CD4-positive, alpha-beta memory T cell (primary cell): ENCODE data around the gene FAM83C. TPM values are rescaled to one million over a fixed set of nuclear protein-coding genes. Genes with fewer than 3 reads are reported as not detected.
A peak's percentile ranks its signal among the peaks of the same experiment; 100 is the strongest.

ENCODE experiments used
- CTCF ChIA-PET: fragments of 350-600 bp; sonication (Branson Sonifier 250); formaldehyde crosslinking; loops from one replicate; lab custom pipeline; 2021; ENCODE audit warnings: inconsistent platforms; ENCODE audit not compliant: partially characterized antibody; lab: Charles Lee
- POLR2A ChIA-PET: fragments of 350-600 bp; sonication (Branson Sonifier 250); formaldehyde crosslinking; loops from one replicate; lab custom pipeline; 2021; ENCODE audit not compliant: partially characterized antibody; lab: Charles Lee
- DNase-seq, 5 donors: peaks; one replicate each; pipeline versions ENCODE4 v3.0.0 to v3.0.0-alpha.2; 2020 to 2022; ENCODE audit warnings: mixed read lengths in 1 of 5
- H3K27ac ChIP-seq: one replicate; pipeline ENCODE4 v1.7.0; 2013; ENCODE audit warnings: low read depth, low read length
- H3K27me3 ChIP-seq: 2 replicates; pipeline ENCODE4 v1.7.0; 2013; ENCODE audit warnings: mild to moderate bottlenecking, low read length, moderate library complexity; ENCODE audit not compliant: insufficient read depth
- H3K36me3 ChIP-seq: 2 replicates; pipeline ENCODE4 v1.7.0; 2013; ENCODE audit warnings: mild to moderate bottlenecking, low read length, moderate library complexity; ENCODE audit not compliant: insufficient read depth
- H3K4me1 ChIP-seq: 2 replicates; pipeline ENCODE4 v1.7.0; 2013; ENCODE audit warnings: mild to moderate bottlenecking, low read length, moderate library complexity; ENCODE audit not compliant: insufficient read depth
- H3K4me3 ChIP-seq, 2 donors: one replicate each; pipeline ENCODE4 v1.7.0; 2013; ENCODE audit warnings: low read length in 2 of 2, mild to moderate bottlenecking in 1 of 2
- H3K9me3 ChIP-seq, 2 donors: one replicate each; pipeline ENCODE4 v1.7.0; 2013; ENCODE audit warnings: low read length in 2 of 2, control low read depth in 1 of 2; ENCODE audit not compliant: control insufficient read depth in 1 of 2
- H3K27ac Mint-ChIP-seq, 7 donors: one replicate each; pipeline ENCODE4 v1.8.0; 2020 to 2021; ENCODE audit warnings: mixed read lengths in 7 of 7, mild to moderate bottlenecking in 6 of 7, inconsistent platforms in 3 of 7, moderate library complexity in 3 of 7
- H3K27me3 Mint-ChIP-seq, 2 donors: one replicate each; pipeline ENCODE4 v1.8.0; 2020 to 2021; ENCODE audit warnings: mixed read lengths in 2 of 2
- H3K36me3 Mint-ChIP-seq, 2 donors: one replicate each; pipeline ENCODE4 v1.8.0; 2020 to 2021; ENCODE audit warnings: mixed read lengths in 2 of 2, inconsistent platforms in 1 of 2, mild to moderate bottlenecking in 1 of 2
- H3K4me1 Mint-ChIP-seq, 4 donors: one replicate each; pipeline ENCODE4 v1.8.0; 2020 to 2021; ENCODE audit warnings: mixed read lengths in 4 of 4, mild to moderate bottlenecking in 1 of 4
- H3K4me3 Mint-ChIP-seq, 8 donors: one replicate each; pipeline ENCODE4 v1.8.0; 2020 to 2021; ENCODE audit warnings: mixed read lengths in 8 of 8, mild to moderate bottlenecking in 7 of 8, moderate library complexity in 6 of 8, inconsistent platforms in 3 of 8
- H3K9me3 Mint-ChIP-seq, 8 donors: one replicate each; pipeline ENCODE4 v1.8.0; 2020 to 2021; ENCODE audit warnings: mixed read lengths in 8 of 8, mild to moderate bottlenecking in 5 of 8, inconsistent platforms in 3 of 8, moderate library complexity in 1 of 8
- intact Hi-C: fragments of 100-400 bp; cut with micrococcal nuclease; formaldehyde crosslinking; loops from one replicate; pipeline ENCODE4 v1.15.1; 2023
- polyA plus RNA-seq, 2 donors: library from polyadenylated mRNA; unstranded; fragments of 300-500 nt; fragmentation: Illumina TruSeq; gene quantifications; one replicate each; pipeline ENCODE4 v1.2.3, GENCODE V29; 2021
- total RNA-seq, 2 experiments: library from RNA; stranded (reverse); gene quantifications; one replicate each; pipeline ENCODE4 v1.2.3, GENCODE V29; 2021

The FAM83C gene
- total and polyA plus RNA-seq, 4 experiments from 2014 or later: not detected

GRCh38 chr20:35271073-35271882 is 20.9 kb downstream of the FAM83C start:
- H3K36me3 ChIP-seq: peaks cover 24% of the 10 kb centered on the region
- H3K4me1 ChIP-seq: peaks cover 5% of the 10 kb centered on the region
- ChIA-PET CTCF (interaction anchor here (0.6 to 1.2 kb wide), 2 partner anchors 126 to 432 kb away, joined by 3 read pairs; no protein-coding TSS in a partner anchor), POLR2A (no interaction called here)
- no peaks in the 10 kb centered on the region for H3K27me3 Mint-ChIP-seq
- no peak for DNase-seq
- H3K9me3 Mint-ChIP-seq: no peaks in the 10 kb centered on the region
- H3K4me1 Mint-ChIP-seq: peaks cover 8 to 23% (median 11%) of the 10 kb centered on the region in 4 donors
- no peak overlapping the region for H3K4me3 Mint-ChIP-seq
- no peak overlapping the region for H3K4me3 ChIP-seq
- H3K27ac ChIP-seq: no peak overlapping the region
- no peaks in the 10 kb centered on the region for H3K9me3 ChIP-seq
- peak overlapping the region in 3 of 7 donors; percentile 7 to 52 (median 27) for H3K27ac Mint-ChIP-seq
- no peaks in the 10 kb centered on the region for H3K27me3 ChIP-seq
- intact Hi-C loops: no loop called here
- peaks cover 23 to 31% of the 10 kb centered on the region in 2 donors for H3K36me3 Mint-ChIP-seq

GRCh38 chr20:35270021-35270902 is 22.0 kb downstream of the FAM83C start:
- Mint-ChIP-seq H3K27ac (peak overlapping the region in 2 of 7 donors; percentile 36 to 55), H3K27me3 (no peaks in the 10 kb centered on the region), H3K36me3 (peaks cover 25 to 30% of the 10 kb centered on the region in 2 donors), H3K4me1 (peaks cover 8 to 14% (median 10%) of the 10 kb centered on the region in 4 donors), H3K4me3 (no peak overlapping the region), H3K9me3 (no peaks in the 10 kb centered on the region)
- no peak overlapping the region for H3K27ac ChIP-seq
- ChIA-PET CTCF (interaction anchor here (0.5 to 1.2 kb wide), 2 partner anchors 174 to 318 kb away, joined by 3 to 9 read pairs; no protein-coding TSS in a partner anchor), POLR2A (interaction anchor here (1.1 kb wide), 1 partner anchor 18 kb away, joined by 3 read pairs; no protein-coding TSS in a partner anchor)
- no peaks in the 10 kb centered on the region for H3K27me3 ChIP-seq
- H3K4me3 ChIP-seq: no peak overlapping the region
- peaks cover 13% of the 10 kb centered on the region for H3K36me3 ChIP-seq
- intact Hi-C loops: no loop called here
- H3K9me3 ChIP-seq: no peaks in the 10 kb centered on the region
- no peak for DNase-seq
- no peaks in the 10 kb centered on the region for H3K4me1 ChIP-seq

- Mint-ChIP-seq H3K36me3 (peaks cover 25 to 33% of the 10 kb centered on the region in 2 donors), H3K27ac (peak overlapping the region in 2 of 7 donors; percentile 50 to 70), H3K4me1 (peaks cover 6 to 14% (median 10%) of the 10 kb centered on the region in 4 donors), H3K9me3 (no peaks in the 10 kb centered on the region), H3K4me3 (no peak overlapping the region), H3K27me3 (no peaks in the 10 kb centered on the region)
- Histone ChIP-seq H3K4me1 (no peaks in the 10 kb centered on the region), H3K27ac (no peak overlapping the region), H3K4me3 (no peak overlapping the region), H3K9me3 (no peaks in the 10 kb centered on the region), H3K27me3 (no peaks in the 10 kb centered on the region), H3K36me3 (peaks cover 10% of the 10 kb centered on the region)
- CTCF ChIA-PET: interaction anchor here (0.5 to 1.8 kb wide), 10 partner anchors 9 to 317 kb away, joined by 3 to 12 read pairs (median 4); partner anchors contain the start of genes EDEM2, EIF6 and MMP24OS
- POLR2A ChIA-PET: interaction anchor here (0.8 to 1.1 kb wide), 3 partner anchors 9 to 125 kb away, joined by 3 read pairs; partner anchors contain the start of gene MMP24OS
- intact Hi-C loops: loop anchor here (1.0 to 2.0 kb wide), 2 partner anchors 124 to 435 kb away; no protein-coding TSS in a partner anchor
- peak in 4 of 5 donors; percentile 28 to 44 (median 37) for DNase-seq
These were observed 23.0 kb downstream of the FAM83C start for GRCh38 chr20:35269055-35269781.

- no peak overlapping the region for H3K4me3 ChIP-seq
- no peak overlapping the region for H3K27ac ChIP-seq
- no peaks in the 10 kb centered on the region for H3K9me3 Mint-ChIP-seq
- H3K4me1 ChIP-seq: no peaks in the 10 kb centered on the region
- no peak overlapping the region for H3K27ac Mint-ChIP-seq
- H3K4me1 Mint-ChIP-seq: peaks cover 5 to 19% (median 11%) of the 10 kb centered on the region in 4 donors
- no peaks in the 10 kb centered on the region for H3K27me3 ChIP-seq
- H3K36me3 ChIP-seq: peaks cover 17% of the 10 kb centered on the region
- no peaks in the 10 kb centered on the region for H3K27me3 Mint-ChIP-seq
- no peak overlapping the region for H3K4me3 Mint-ChIP-seq
- peaks cover 35 to 42% of the 10 kb centered on the region in 2 donors for H3K36me3 Mint-ChIP-seq
- DNase-seq: no peak
- ChIA-PET POLR2A (interaction anchor here (1.0 kb wide), 1 partner anchor 15 kb away, joined by 3 read pairs; no protein-coding TSS in a partner anchor), CTCF (interaction anchor here (0.9 kb wide), 1 partner anchor 36 kb away, joined by 3 read pairs; no protein-coding TSS in a partner anchor)
- intact Hi-C loops: no loop called here
- H3K9me3 ChIP-seq: no peaks in the 10 kb centered on the region
These were observed 25.1 kb downstream of the FAM83C start for GRCh38 chr20:35267092-35267491.

GRCh38 chr20:35264755-35265154 is 27.5 kb downstream of the FAM83C start:
- Mint-ChIP-seq H3K27me3 (no peaks in the 10 kb centered on the region), H3K36me3 (peaks cover 31 to 38% of the 10 kb centered on the region in 2 donors), H3K9me3 (no peaks in the 10 kb centered on the region), H3K27ac (peak overlapping the region in 1 of 7 donors; percentile 12), H3K4me1 (peaks cover 5 to 17% (median 8%) of the 10 kb centered on the region in 4 donors), H3K4me3 (no peak overlapping the region)
- H3K4me1 ChIP-seq: no peaks in the 10 kb centered on the region
- H3K27ac ChIP-seq: no peak overlapping the region
- H3K36me3 ChIP-seq: peaks cover 17% of the 10 kb centered on the region
- no peaks in the 10 kb centered on the region for H3K9me3 ChIP-seq
- no peak overlapping the region for H3K4me3 ChIP-seq
- CTCF ChIA-PET: interaction anchor here (0.7 to 1.0 kb wide), 3 partner anchors 29 to 168 kb away, joined by 4 read pairs; no protein-coding TSS in a partner anchor
- H3K27me3 ChIP-seq: no peaks in the 10 kb centered on the region
- DNase-seq: no peak
- intact Hi-C loops: no loop called here
- POLR2A ChIA-PET: no interaction called here

GRCh38 chr20:35263532-35264341 is 28.5 kb downstream of the FAM83C start:
- CTCF ChIA-PET: interaction anchor here (0.7 to 1.0 kb wide), 3 partner anchors 30 to 167 kb away, joined by 4 read pairs; no protein-coding TSS in a partner anchor

More at GRCh38 chr20:35263532-35264341, 28.5 kb downstream of the FAM83C start:
- H3K27me3 Mint-ChIP-seq: no peaks in the 10 kb centered on the region
- no peaks in the 10 kb centered on the region for H3K27me3 ChIP-seq
- peaks cover 29 to 39% of the 10 kb centered on the region in 2 donors for H3K36me3 Mint-ChIP-seq
- POLR2A ChIA-PET: no interaction called here
- intact Hi-C loops: no loop called here
- H3K36me3 ChIP-seq: peaks cover 23% of the 10 kb centered on the region
- no peaks in the 10 kb centered on the region for H3K9me3 Mint-ChIP-seq
- peaks cover 2 to 10% (median 7%) of the 10 kb centered on the region in 4 donors for H3K4me1 Mint-ChIP-seq
- no peak overlapping the region for H3K4me3 Mint-ChIP-seq
- no peaks in the 10 kb centered on the region for H3K4me1 ChIP-seq
- peak overlapping the region in 2 of 7 donors; percentile 66 to 73 for H3K27ac Mint-ChIP-seq
- no peaks in the 10 kb centered on the region for H3K9me3 ChIP-seq
- no peak overlapping the region for H3K27ac ChIP-seq
- no peak overlapping the region for H3K4me3 ChIP-seq
- no peak for DNase-seq
